Ovary (tissue), 3 donors: ENCODE measurements around the gene PI4KA.
"Not testable (repeated sequence)": the region's sequence is repeated elsewhere in the genome, so short reads cannot be mapped to it uniquely, and the experiment has no call there.

Source experiments
- CTCF ChIP-seq, 3 donors: fragments of 450-650 bp in 2 of 3; fragments of 200-600 bp in 1 of 3; IDR thresholded peaks; one replicate each; pipeline versions ENCODE4 v1.5.1 to v1.8.0; 2016 to 2022; ENCODE audit warnings: antibody characterized with exemption in 3 of 3, mild to moderate bottlenecking in 1 of 3
- POLR2A ChIP-seq: fragments of 450-650 bp; IDR thresholded peaks from one replicate; pipeline ENCODE4 v1.6.1; 2017; ENCODE audit warnings: antibody characterized with exemption, mild to moderate bottlenecking, moderate library complexity
- donor health status: DM: no; HTN: no; CAD: no.

- TF ChIP-seq CTCF (IDR thresholded peaks at IDR 0.05); POLR2A: not testable (repeated sequence)
Measured at GRCh38 chr22:20669884-20670283, 188.7 kb downstream of the PI4KA start.
